GM21619 (cell line): ENCODE measurements around the gene LMAN2.
"Not testable (repeated sequence)": the region's sequence is repeated elsewhere in the genome, so short reads cannot be mapped to it uniquely, and the experiment has no call there.

Source experiments
- ATAC-seq: cut with Tn5 transposase; IDR thresholded peaks from one replicate; pipeline ENCODE4 v1.9.1; 2021; ENCODE audit not compliant: unreplicated experiment

The LMAN2 gene

GRCh38 chr5:177349762-177350161 is 1.7 kb downstream of the LMAN2 start:
- ATAC-seq, result no peak

DNA sequence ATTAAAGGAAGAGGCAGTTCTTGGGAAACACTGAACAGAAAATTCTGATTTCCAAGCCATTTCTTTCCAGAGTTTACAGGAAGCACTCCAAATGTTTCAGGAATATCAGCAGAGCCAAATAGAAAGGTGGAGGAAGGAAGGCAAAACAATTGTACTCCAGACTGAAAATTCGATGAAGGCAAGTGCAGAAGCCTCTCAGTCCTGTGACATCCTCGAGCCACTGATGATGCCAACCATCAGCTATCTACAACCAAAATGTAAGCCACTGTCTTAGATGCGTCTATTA is 2.2 kb downstream of the LMAN2 start:
- no peak for ATAC-seq

GRCh38 chr5:177347699-177348098 is 3.8 kb downstream of the LMAN2 start:
- ATAC-seq, result no peak

DNA sequence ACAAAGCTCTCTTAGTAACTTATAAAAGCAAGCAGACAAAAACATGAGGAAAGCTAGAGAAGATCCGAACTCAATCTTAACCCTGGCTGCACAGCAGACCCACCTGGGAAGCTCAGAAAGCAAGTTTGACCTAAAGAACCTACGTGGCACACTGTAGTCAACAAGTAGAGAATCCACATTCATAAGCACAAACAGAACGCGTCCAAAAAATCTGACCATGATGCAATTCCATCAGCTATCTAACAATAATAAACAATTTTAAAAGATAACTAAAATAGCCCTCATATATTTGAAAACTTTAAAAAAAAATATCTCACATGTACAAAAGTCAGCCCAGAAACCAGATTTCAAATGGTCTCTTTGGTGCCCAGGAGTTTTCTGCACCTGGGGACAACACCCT is 4.6 kb downstream of the LMAN2 start:
- ATAC-seq, result no peak

DNA sequence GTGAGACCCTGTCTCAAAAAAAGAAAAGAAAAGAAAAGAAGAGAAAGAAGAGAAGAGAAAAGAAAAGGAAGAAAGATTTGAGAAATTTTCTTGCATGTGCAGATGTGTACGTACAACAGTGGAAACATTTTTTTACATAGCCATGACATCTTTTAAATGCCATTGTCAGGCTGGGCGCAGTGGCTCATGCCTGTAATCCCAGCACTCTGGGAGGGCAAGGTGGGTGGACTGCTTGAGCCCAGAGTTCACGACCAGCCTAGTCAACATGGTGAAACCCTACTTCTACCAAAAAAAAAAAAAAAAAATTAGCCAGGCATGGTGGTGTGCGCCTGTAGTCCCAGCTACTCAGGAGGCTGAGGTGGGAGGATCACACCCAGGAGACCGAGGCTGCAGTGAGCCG is 6.6 kb downstream of the LMAN2 start:
- ATAC-seq, result no peak

DNA sequence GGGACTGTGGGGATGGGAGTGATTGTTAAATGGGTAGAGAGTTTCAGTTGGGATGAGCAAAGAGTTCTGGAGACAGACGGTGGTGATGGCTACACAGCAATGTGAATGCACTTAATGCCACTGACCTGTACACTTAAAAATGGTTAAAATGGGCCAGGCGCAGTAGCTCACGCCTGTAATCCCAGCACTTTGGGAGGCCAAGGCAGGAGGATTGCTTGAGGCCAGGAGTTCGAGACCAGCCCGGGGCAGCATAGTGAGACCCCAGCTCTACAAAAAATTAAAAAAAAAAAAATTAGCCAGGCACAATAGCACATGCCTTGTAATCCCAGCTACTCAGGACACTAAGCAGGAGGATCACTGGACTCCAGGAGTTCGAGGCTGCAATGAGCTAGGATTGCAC is 7.7 kb downstream of the LMAN2 start:
- no peak for ATAC-seq

- not testable (repeated sequence) for ATAC-seq
These were observed 8.5 kb downstream of the LMAN2 start for GRCh38 chr5:177343000-177343399.

- no peak for ATAC-seq
These were observed 12.3 kb downstream of the LMAN2 start for GRCh38 chr5:177339107-177339638.

DNA sequence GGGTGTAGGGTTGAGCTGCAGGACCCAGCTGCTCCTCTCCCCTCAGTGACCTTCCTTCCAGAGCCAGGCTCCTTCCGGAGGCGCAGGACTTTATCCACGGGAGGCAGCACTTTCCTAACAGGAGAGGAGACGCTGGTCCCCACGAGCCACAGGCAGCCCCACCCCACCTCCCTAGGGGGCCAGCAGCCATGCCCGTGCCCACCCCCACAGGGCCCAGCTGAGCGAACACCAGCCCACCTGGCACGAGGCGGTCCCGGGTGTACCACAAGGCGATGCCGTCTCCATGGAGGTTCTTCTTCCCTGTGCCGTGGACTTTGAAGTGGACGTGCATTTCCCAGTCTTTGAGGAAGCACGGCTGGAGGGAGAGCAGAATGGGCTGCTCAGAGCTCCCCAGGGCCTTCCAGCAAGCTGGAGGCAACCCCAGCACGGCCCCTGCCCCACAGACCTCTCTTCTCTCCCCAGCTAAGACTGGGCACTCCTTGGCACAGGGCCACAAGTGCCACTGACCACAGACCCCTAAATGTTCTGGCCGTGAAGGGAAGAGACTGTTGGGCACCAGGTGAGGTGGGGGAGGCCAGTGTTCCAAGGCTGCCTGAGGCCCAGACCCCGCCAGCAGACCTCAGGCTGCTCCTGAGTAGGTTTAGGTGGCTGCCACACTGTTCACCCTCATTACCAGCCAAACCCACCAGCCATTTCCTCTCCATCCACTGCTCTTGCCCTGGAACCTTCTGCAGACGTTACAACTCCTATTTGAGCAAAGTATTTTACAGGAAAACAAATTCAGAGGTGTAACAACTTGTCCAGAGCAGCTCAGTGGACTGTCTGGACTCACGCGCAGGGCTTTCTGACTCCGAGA is 13.0 kb downstream of the LMAN2 start:
- no peak for ATAC-seq

DNA sequence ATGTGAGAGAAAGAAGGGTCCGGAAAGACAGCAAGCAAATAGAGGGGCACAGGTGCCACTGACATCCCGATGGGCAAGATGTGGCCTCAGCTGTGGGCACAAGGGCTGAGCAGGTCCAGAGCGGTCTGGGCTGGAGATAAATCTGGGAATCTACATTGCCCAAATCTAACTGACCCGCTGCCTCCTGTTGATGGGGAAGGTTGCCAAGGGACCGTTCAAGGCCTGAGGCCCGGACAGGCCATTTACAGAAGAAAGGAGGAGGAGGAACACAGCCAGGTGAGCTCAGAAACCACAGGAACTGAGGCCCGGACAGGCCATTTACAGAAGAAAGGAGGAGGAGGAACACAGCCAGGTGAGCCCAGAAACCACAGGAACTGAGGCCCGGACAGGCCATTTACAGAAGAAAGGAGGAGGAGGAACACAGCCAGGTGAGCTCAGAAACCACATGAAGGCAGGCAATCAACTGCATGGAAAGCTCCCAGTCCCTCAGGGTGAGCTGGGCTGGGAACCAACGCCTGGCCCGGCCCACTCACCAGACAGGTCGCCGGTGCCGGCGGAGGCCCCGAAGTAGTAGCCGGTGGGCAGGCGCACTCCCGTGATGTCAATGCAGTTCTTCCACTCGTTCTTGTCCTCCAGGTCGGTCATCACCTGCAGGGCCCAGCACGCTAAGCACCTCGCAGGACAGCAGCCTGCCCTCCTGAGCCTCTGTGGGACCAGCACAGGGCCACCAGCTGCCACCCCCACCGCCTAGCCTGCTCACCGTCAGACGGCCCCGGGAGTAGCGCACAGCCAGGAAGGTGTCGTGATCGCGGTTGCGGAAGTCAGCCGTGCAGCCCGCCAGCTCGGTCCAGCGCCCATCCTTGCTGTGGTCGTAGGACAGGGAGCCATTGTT is 14.6 kb downstream of the LMAN2 start:
- ATAC-seq, result no peak

GRCh38 chr5:177336112-177336511 is 15.4 kb downstream of the LMAN2 start:
- no peak for ATAC-seq

DNA sequence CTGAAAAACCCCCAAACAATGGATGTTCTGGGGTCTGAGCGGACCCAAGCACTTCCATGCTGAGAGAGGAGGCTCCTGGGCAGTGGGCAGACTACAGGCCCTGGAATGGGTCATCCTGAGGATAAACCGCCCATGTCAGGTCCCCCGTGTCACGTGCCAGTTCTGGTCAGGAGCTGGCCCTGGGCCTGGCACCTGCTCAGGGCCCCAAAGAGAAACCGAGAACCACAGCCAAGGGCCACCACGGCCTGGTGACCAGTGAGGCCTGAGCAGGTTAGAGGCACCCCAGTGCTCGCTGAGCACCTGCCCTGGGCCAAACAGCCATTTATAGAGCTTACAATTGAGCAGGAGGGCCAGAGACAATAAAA is 15.8 kb downstream of the LMAN2 start:
- ATAC-seq, result no peak

DNA sequence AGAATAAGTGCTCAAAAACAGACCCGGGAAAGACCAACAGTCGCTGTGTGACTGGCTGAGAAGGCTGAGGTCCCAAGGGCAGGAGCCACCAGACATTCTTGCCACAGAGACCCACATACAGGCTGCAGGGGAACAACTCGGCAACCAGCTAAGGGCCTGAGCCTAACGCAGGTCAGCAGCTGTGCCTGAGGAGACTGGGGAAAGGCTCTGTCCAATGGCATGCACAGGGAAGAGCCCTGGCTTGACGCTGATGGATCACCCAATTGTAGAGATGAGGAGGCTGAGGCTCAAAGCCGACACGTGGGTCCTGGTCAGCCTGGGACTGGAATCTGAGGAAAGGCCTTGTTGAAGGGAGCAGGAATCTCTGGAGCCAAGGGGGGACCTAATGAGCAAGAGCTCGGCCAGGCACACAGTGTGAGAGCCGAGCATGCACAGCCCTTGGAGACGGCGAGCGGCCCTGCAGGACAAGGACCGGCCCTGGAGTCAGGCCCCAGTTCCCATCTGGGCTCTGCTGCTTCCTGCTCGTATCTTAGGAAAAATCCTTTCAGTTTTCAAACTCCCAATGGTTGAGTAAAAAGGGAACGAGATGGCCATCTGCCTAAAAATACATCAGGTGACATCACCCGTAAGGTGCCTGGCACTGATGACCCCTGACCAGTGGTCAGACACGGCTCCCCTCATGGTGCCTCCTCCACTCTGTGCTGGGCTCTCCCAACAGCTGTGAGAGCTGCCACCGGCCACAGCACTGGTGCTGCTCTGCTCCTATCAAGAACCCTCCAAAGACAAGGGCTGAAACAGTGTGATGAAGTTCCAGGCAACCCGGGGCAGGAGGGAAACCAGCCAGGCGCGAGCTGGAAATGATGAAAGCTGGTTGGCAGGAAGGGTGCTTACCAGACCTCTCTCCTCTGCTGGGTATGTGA is 16.4 kb downstream of the LMAN2 start:
- no peak for ATAC-seq

DNA sequence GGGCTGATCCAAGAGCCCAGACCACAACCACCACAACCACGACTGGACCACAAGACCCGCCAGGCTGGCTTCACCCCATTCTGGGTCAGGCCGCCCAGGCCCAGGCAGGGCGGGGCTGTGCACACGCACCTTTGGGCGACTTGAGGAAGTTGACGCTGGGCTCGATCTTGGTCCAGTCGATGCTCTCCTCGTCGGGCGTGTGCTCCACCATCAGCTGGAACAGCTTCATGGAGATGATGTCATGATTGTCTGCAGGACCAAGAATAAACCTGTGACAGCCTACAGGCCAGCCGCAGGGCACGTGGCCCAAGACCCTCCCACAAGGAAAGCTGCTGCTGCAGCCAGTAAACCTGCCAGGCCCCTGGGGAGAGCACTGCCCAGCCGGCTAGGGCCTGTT is 17.3 kb downstream of the LMAN2 start:
- no peak for ATAC-seq

DNA sequence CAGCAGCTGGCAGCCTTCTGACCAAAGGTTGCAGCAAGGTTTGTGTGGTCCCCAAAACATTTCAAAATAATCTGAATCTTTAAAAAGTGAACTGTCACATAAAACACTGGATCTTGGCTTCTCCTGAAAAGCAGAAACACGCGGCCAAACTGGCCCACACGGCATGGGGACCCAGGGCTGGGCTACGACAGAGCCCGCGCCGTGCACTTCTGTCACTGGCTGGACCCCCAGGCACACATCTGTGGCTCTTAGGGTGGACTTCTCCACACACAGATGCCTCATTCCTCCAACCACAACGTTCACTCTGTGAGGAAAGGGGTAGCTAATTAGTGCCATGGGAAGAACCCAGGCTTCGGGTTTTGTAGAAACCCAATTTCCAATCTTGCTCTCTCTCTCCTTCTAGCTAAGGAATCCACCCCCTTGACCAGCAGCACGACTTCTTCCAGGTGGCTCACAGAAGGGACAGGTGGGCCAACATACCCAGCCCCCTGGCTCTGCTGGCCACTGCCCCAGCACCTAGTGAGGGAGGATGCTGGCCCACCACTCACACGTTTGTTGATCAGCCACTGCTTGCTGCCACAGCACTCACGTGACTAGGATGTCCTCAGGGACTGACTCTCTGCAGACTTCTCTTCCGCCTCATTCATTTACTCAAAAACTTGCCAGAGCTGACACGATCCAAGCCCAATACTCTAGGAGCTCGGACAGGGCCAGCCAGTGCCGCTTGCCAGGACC is 17.9 kb downstream of the LMAN2 start:
- ATAC-seq, result no peak

DNA sequence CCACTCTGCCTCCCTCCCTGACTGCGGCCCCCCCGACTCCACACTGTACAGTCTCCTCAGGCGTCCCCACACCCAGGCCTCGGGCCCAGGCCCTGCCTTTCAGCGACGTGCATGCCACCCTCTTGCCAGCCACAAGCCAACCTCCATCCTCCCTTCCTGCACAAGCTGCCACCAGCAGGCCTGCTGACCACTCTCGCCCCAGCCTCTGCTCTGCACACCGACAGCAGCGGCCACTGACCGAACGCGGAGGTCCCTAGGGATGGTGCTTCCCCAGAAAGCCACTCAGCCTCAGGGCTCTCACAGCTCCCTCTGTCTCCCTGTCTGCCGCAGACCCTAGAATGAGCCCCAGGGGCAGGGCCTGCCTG is 18.6 kb downstream of the LMAN2 start:
- no peak for ATAC-seq

- no peak for ATAC-seq
These were observed 19.2 kb downstream of the LMAN2 start for GRCh38 chr5:177332031-177332895.

DNA sequence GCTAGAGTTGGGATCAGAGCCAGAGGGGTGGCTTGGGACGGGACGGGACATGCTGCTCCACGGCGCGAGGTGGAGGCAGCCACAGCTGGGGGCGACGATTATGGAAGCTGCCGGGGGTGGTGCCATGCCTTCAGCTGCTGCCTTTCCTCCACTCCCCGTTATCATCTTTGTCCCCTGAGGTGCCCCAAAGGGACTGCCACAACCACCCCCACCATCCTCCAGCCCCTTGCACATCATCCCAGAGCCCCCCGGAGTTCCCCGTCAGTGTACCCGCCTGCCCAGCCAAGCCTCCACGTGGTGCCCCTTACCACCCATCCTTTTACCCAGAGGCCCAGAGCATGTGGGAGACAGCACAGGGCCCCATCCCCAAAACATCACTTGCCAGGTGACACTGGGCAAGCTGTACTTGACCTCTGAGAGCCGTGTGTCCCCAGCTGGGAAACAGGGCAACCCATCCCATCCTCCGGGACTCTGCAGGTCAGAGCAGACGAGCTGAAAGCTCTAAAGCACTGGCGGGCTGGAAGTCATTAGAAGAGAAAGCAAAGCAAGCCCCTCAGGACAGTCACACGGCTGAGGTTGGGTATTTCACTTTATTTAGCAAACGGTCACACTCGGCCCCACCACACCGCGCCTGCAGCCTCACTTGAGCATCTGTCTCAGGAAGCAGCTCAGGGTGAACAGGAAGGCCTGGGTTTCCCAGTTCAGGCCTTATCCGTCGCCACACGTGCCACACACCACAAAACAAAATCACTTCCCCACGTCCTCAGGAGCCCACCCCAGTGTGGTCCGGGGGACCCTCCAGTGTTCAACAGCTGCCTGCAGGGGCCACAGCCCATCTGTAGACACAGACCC is 20.3 kb downstream of the LMAN2 start:
- no peak for ATAC-seq

DNA sequence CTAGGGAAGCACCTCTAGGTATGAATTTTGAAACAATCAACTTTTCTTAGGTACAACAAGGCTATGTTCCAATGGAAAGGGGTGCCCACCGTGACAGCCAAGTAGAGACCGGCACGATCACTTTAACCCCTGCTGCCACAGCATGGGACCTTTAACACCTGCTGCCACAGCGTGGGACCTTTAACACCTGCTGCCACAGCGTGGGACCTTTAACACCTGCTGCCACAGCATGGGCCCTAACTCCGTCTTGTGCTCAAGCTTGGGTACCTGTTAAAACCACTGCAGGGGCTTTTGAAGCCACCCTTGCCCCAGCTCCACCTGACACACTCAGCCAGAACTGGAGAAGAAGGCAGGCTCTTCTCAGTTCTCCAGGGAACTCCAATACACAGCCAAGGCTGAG is 21.6 kb downstream of the LMAN2 start:
- no peak for ATAC-seq
